ENCODE data around the gene NEDD4L.

Gene NEDD4L

DNA sequence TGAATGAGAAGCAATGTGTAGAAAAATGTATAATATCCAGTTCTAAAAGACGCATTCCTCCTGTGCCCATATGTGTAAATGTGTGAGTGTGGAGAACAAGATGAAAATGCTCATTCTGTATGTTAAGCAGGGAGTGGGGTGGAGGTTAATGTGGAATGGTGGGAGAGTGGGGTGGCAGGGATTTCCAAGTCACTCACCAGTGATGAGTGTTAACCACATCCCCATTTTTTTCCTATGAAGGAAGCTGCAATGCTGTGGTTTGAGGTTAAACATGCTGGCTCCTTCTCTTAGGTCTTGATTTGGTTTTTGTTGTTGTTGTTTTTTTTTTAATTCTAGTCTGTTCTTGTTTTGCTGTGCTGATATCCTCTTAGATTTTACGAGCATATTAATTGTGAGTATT lies 169.4 kb downstream of the NEDD4L start:
- DNase-seq (ENCODE audit: low spot score), result peak; percentile 17

GRCh38 chr18:58215011-58215410 lies 171.0 kb downstream of the NEDD4L start:
- no peak for DNase-seq (ENCODE audit: low spot score)

DNA sequence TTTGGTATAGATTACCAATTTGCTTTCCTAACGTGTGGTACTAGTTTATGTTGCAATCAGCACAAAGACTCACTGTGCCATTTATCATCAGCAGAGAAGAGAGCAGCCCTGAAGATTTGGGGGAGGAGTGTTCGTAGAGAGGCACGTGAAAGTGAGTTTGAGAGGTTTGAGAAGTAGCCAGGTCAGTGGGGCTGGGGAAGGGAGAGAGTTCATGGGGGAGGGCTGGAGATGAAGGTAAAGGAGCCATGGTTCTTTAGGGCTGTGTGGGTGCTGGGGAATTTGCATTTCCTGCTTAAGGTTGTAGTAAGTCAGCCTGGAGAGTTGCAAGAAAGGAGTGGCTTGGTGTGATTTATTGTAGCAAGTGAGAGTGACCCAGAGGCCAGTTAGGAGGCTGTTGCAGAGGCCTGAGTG lies 172.1 kb downstream of the NEDD4L start:
- DNase-seq (ENCODE audit: low spot score), result no peak

DNA sequence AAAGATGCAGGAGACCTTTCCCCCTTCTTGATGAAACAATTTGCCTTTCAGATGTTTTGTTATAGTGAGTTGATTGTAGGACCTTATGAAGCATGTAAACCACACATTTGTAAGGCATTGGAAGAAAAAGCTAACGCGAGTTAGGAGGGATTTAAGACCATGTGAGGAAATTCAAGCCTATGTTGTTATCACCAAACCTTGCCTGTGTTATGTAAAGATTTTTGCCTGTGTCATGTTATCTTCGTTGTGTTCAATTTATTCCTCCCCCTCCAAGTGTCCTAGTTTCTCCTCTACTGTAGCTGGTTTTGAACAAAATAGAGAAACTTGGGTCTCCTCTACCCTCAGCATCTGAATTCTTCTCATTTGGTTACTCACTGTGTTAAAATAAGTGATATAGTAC lies 173.0 kb downstream of the NEDD4L start:
- no peak for DNase-seq (ENCODE audit: low spot score)

DNA sequence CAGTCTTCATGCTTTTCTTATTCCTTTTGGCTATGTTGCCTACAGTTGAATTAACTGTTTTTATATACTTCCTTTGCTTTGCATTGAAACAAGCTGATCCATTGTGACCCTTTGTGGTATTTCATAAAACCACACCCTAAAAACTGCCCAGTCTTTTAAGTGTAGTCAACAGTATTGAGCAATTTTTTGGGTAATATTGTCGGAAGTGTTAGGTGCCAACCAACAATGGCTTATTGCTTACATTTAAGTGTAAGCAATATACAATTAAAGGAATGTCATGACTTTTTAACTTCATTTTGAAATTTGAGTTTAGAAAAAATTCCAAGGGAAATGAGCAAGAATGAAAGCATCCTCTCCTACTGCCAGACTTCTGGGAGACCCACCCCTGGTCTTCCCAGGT lies 174.1 kb downstream of the NEDD4L start:
- no peak for DNase-seq (ENCODE audit: low spot score)

DNA sequence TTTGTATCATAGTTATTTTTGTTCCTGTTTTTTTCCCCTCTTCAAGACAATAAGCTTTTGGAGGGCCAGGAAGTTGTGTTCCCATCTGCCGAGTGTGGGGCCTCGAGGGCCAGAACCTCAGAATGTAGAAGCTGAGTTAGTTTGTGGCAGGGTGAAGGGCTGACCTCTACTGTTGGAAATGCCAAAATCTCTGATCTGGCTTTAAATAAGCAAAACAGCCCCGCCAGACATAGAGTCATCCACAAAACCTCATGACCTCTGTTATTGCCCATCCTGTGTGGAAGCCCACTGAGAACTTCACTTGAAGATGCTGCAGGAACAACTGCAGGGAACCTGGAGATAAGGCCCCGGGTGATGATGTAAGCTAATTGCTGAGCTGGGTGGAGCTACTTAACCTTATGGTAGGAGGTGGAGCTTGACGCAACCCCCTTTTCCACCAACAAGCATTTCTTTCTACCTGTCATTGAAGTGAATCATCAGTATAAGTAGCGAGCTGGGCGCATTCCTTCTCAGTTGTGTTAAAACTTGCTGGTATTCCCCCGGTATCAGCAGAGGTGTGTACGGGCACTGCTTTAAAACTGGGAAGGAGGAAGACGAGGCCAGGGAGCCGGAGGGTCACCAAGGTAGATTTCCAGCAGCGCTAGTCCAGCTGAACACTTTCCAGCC lies 177.2 kb downstream of the NEDD4L start:
- no peak for DNase-seq (ENCODE audit: low spot score)

GRCh38 chr18:58222432-58223125 lies 178.6 kb downstream of the NEDD4L start:
- no peak for DNase-seq (ENCODE audit: low spot score)

- no peak for DNase-seq (ENCODE audit: low spot score)
Observed at GRCh38 chr18:58223717-58224424, 179.8 kb downstream of the NEDD4L start.

- no peak for DNase-seq (ENCODE audit: low spot score)
Observed at GRCh38 chr18:58224425-58224750, 180.4 kb downstream of the NEDD4L start.

GRCh38 chr18:58225101-58225500 lies 181.1 kb downstream of the NEDD4L start:
- DNase-seq (ENCODE audit: low spot score), result peak; percentile 6

GRCh38 chr18:58226429-58226828 lies 182.4 kb downstream of the NEDD4L start:
- no peak for DNase-seq (ENCODE audit: low spot score)

DNA sequence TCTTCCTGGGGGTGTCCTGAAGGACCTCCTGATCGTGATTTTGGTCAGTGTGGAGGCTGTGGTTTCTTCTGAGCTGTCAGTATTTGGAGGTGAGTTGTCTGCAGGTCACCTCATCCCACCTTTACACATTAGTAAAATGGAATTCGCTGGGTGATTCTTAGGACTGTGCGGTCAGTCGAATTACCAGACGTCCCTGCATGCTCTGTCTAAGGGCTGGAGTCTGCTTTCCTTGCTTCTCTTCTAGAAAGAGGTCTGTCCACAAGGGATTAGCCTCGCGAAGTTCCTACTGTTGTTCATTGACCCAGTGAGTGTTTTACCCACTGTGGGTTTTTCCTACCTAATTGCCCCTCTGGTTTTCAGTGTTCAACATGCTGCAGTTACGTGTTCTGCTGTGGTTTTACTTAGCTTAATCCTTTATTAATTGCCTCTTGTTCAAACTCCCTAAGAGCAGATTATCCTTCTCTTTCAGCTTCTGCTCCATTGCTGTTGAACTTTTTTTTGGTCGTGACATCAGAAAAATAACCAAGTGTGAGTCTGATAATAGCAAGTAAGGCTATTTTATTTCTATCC lies 183.4 kb downstream of the NEDD4L start:
- no peak for DNase-seq (ENCODE audit: low spot score)

- DNase-seq (ENCODE audit: low spot score), result no peak
Observed at GRCh38 chr18:58228176-58228575, 184.2 kb downstream of the NEDD4L start.

GRCh38 chr18:58228762-58229161 lies 184.7 kb downstream of the NEDD4L start:
- no peak for DNase-seq (ENCODE audit: low spot score)

GRCh38 chr18:58229162-58229561 lies 185.1 kb downstream of the NEDD4L start:
- DNase-seq (ENCODE audit: low spot score), result no peak

GRCh38 chr18:58230438-58231179 lies 186.6 kb downstream of the NEDD4L start:
- DNase-seq (ENCODE audit: low spot score), result no peak

GRCh38 chr18:58231930-58232329 lies 187.9 kb downstream of the NEDD4L start:
- DNase-seq (ENCODE audit: low spot score), result no peak

- no peak for DNase-seq (ENCODE audit: low spot score)
Observed at GRCh38 chr18:58232668-58233067, 188.6 kb downstream of the NEDD4L start.

- DNase-seq (ENCODE audit: low spot score), result no peak
Observed at GRCh38 chr18:58234359-58234741, 190.3 kb downstream of the NEDD4L start.

- DNase-seq (ENCODE audit: low spot score), result no peak
Observed at GRCh38 chr18:58235001-58235436, 191.0 kb downstream of the NEDD4L start.

DNA sequence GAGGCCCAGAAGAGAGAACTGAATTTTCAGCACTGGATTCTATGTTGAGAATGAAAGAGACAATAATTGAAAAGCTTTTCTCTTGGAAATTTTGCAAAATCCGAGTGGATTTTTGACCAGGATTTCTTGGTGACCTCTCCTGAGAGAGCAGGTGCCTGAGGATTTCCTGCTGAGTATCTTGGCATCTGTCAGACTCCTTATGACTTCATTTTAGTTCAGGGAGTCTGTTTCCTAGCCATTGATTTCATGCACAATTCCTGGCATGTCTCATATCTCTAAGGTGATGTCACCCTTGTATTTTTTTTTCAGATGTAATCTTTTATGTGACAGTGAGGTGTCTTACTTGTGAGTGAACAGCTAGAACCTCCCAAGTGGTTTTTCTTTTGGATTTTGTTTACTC lies 195.9 kb downstream of the NEDD4L start:
- no peak for DNase-seq (ENCODE audit: low spot score)

- no peak for DNase-seq (ENCODE audit: low spot score)
Observed at GRCh38 chr18:58241026-58241679, 197.1 kb downstream of the NEDD4L start.

Data from activated CD4-positive, alpha-beta T cell treated with anti-CD3 and anti-CD28 coated beads, Interleukin-2, Interleukin-4, amounts not matched to agents 100 ng/mL and 50 ng/mL, durations not matched to agents 16 hours and 8 hours (primary cell).